LHCN-M2 (cell line): ENCODE measurements around the gene ARID3A. TPM values are rescaled to one million over a fixed set of nuclear protein-coding genes. Genes with fewer than 3 reads are reported as not detected.
"Not testable (repeated sequence)": the region's sequence is repeated elsewhere in the genome, so short reads cannot be mapped to it uniquely, and the experiment has no call there.

Experiments used
- DNase-seq: peaks from one replicate; pipeline ENCODE4 v3.0.0-alpha.2; 2012; ENCODE audit warnings: low read depth
- total RNA-seq: library from RNA; depleted of rRNA; stranded (reverse); fragments of >200 nt; gene quantifications from 2 replicates; pipeline ENCODE4 v1.2.3, GENCODE V29; 2014; rRNA removed

Gene ARID3A
- total RNA-seq, 1 experiment from 2014 or later, result 3.4 TPM

- DNase-seq, result no peak
Observed at GRCh38 chr19:1015782-1016646, 90.2 kb downstream of the ARID3A start.

GRCh38 chr19:1016647-1017114, 90.8 kb downstream of the ARID3A start:
- peak; percentile 62 for DNase-seq

- no peak for DNase-seq
Observed at GRCh38 chr19:1017115-1017905, 91.5 kb downstream of the ARID3A start.

GRCh38 chr19:1017906-1018305, 92.1 kb downstream of the ARID3A start:
- no peak for DNase-seq

- no peak for DNase-seq
Observed at GRCh38 chr19:1018393-1018792, 92.6 kb downstream of the ARID3A start.

GRCh38 chr19:1018932-1019615, 93.2 kb downstream of the ARID3A start:
- no peak for DNase-seq

- no peak for DNase-seq
Observed at GRCh38 chr19:1019616-1019961, 93.8 kb downstream of the ARID3A start.

GRCh38 chr19:1019980-1020867, 94.4 kb downstream of the ARID3A start:
- DNase-seq, result no peak

- peak; percentile 95 for DNase-seq
Observed at GRCh38 chr19:1020868-1021425, 95.1 kb downstream of the ARID3A start, which contains the start of gene TMEM259. Gene TMEM259, minus strand, starts transcription at chr19:1021123. Its CDS starts 127 bp downstream, at chr19:1020996.

GRCh38 chr19:1023883-1024188, 98.0 kb downstream of the ARID3A start:
- DNase-seq, result not testable (repeated sequence)

GRCh38 chr19:1025080-1025479, 99.2 kb downstream of the ARID3A start:
- DNase-seq, result not testable (repeated sequence)

Other genes starting within 250 kb of the ARID3A start
- 125 and 217 TPM in 2 replicates for gene FSTL3, start 249.6 kb upstream of the ARID3A start, total RNA-seq
- gene PRSS57, start 230.6 kb upstream of the ARID3A start, total RNA-seq, result not detected in 2 replicates
- 2.2 and 2.3 TPM in 2 replicates for gene PALM, start 217.1 kb upstream of the ARID3A start, total RNA-seq
- 0.46 and 0.58 TPM in 2 replicates for gene MISP, start 174.9 kb upstream of the ARID3A start, total RNA-seq
- 425 and 475 TPM in 2 replicates for gene PTBP1, start 128.6 kb upstream of the ARID3A start, total RNA-seq
- 0.06 TPM in 1 of 2 replicates, not detected in the other for gene PLPPR3, start 104.1 kb upstream of the ARID3A start, total RNA-seq
- gene AZU1, start 98.2 kb upstream of the ARID3A start, total RNA-seq, result not detected in 2 replicates
- gene PRTN3, start 85.0 kb upstream of the ARID3A start, total RNA-seq, result not detected in 2 replicates
- 0.11 TPM in 1 of 2 replicates, not detected in the other for gene ELANE, start 73.7 kb upstream of the ARID3A start, total RNA-seq
- gene CFD, start 66.4 kb upstream of the ARID3A start, total RNA-seq, result 0.38 TPM in 1 of 2 replicates, not detected in the other
- 36.3 and 38.7 TPM in 2 replicates for gene MED16, start 32.8 kb upstream of the ARID3A start, total RNA-seq
- gene RNU6-9, start 32.6 kb upstream of the ARID3A start, total RNA-seq, result not detected in 2 replicates
- 40.3 and 42.7 TPM in 2 replicates for gene R3HDM4, start 12.8 kb upstream of the ARID3A start, total RNA-seq
- gene KISS1R, start 8.7 kb upstream of the ARID3A start, total RNA-seq, result not detected in 2 replicates
- 44.2 and 53.6 TPM in 2 replicates for gene WDR18, start 58.3 kb downstream of the ARID3A start, total RNA-seq
- 0.11 and 0.19 TPM in 2 replicates for gene GRIN3B, start 74.4 kb downstream of the ARID3A start, total RNA-seq
- 154 and 176 TPM in 2 replicates for gene TMEM259, start 95.1 kb downstream of the ARID3A start, total RNA-seq
- gene RNU6-2, start 95.5 kb downstream of the ARID3A start, total RNA-seq, result not detected in 2 replicates
- gene CNN2, start 100.6 kb downstream of the ARID3A start, total RNA-seq, result 130 and 145 TPM in 2 replicates
- 18.1 and 21.5 TPM in 2 replicates for gene ABCA7, start 114.1 kb downstream of the ARID3A start, total RNA-seq
- gene ARHGAP45, start 141.1 kb downstream of the ARID3A start, total RNA-seq, result 0.13 and 0.57 TPM in 2 replicates
- 277 and 355 TPM in 2 replicates for gene POLR2E, start 169.3 kb downstream of the ARID3A start, total RNA-seq
- 347 and 363 TPM in 2 replicates for gene GPX4, start 178.0 kb downstream of the ARID3A start, total RNA-seq
- 33.3 and 33.9 TPM in 2 replicates for gene SBNO2, start 248.2 kb downstream of the ARID3A start, total RNA-seq